HT-29 (cell line): Measurements from ENCODE around the gene MDM2. TPM values are rescaled to one million over a fixed set of nuclear protein-coding genes. Genes with fewer than 3 reads are reported as not detected.
"Not testable (repeated sequence)": the region's sequence is repeated elsewhere in the genome, so short reads cannot be mapped to it uniquely, and the experiment has no call there.

ENCODE experiments used
- DNase-seq: peaks from one replicate; pipeline ENCODE4 v3.0.0-alpha.2; 2015; ENCODE audit warnings: low spot score
- total RNA-seq: library from RNA; depleted of rRNA; stranded (reverse); fragments of >200 nt; shearing (Covaris generic); gene quantifications from 2 replicates; pipeline ENCODE4 v1.2.3, GENCODE V29; 2014

The MDM2 gene
- total RNA-seq, 1 experiment from 2014 or later, result 36.2 TPM

- no peak for DNase-seq
Observed at GRCh38 chr12:68785823-68786222, 22.2 kb upstream of the MDM2 start.

- no peak for DNase-seq
Observed at GRCh38 chr12:68786929-68787328, 21.0 kb upstream of the MDM2 start.

- DNase-seq, result no peak
Observed at GRCh38 chr12:68788554-68789143, 19.3 kb upstream of the MDM2 start.

- no peak for DNase-seq
Observed at GRCh38 chr12:68789144-68789878, 18.7 kb upstream of the MDM2 start.

GRCh38 chr12:68790081-68790951, 17.7 kb upstream of the MDM2 start:
- no peak for DNase-seq

GRCh38 chr12:68790952-68791234, 17.1 kb upstream of the MDM2 start:
- DNase-seq, result no peak

GRCh38 chr12:68791897-68792481, 16.0 kb upstream of the MDM2 start:
- DNase-seq, result no peak

GRCh38 chr12:68792952-68793351, 15.0 kb upstream of the MDM2 start:
- peak; percentile 77 for DNase-seq

GRCh38 chr12:68793436-68793835, 14.5 kb upstream of the MDM2 start:
- no peak for DNase-seq

GRCh38 chr12:68793975-68794652, 13.9 kb upstream of the MDM2 start:
- DNase-seq, result no peak

- no peak for DNase-seq
Observed at GRCh38 chr12:68794653-68795251, 13.2 kb upstream of the MDM2 start.

GRCh38 chr12:68796399-68796798, 11.6 kb upstream of the MDM2 start:
- no peak for DNase-seq

GRCh38 chr12:68798882-68799234, 9.1 kb upstream of the MDM2 start:
- DNase-seq, result no peak

GRCh38 chr12:68800294-68800693, 7.7 kb upstream of the MDM2 start:
- DNase-seq, result peak; percentile 59

GRCh38 chr12:68801124-68801523, 6.9 kb upstream of the MDM2 start:
- DNase-seq, result not testable (repeated sequence)

GRCh38 chr12:68802372-68802745, 5.6 kb upstream of the MDM2 start:
- DNase-seq, result not testable (repeated sequence)

- not testable (repeated sequence) for DNase-seq
Observed at GRCh38 chr12:68802911-68803651, 4.9 kb upstream of the MDM2 start.

- no peak for DNase-seq
Observed at GRCh38 chr12:68803948-68804656, 3.9 kb upstream of the MDM2 start.

GRCh38 chr12:68804657-68805591, 3.1 kb upstream of the MDM2 start:
- no peak for DNase-seq
